Endothelial cell of umbilical vein (primary cell): ENCODE data around the gene TF. TPM values are rescaled to one million over a fixed set of nuclear protein-coding genes. Genes with fewer than 3 reads are reported as not detected.

Experiments
- BruUV-seq: library from RNA; stranded (reverse); fragments of 400-500 nt; replicated peaks from 2 replicates; lab custom pipeline; 2021; lab: Mats Ljungman, UMichigan
- CTCF ChIA-PET: fragments of 300-600, 350-600 bp; sonication (Branson Sonifier 250); formaldehyde crosslinking; loops from one replicate; lab custom pipeline; 2021; ENCODE audit warnings: antibody characterized with exemption, inconsistent platforms; lab: Charles Lee
- POLR2A ChIA-PET: fragments of 300-600, 350-600 bp; sonication (Branson Sonifier 250); formaldehyde crosslinking; loops from one replicate; lab custom pipeline; 2021; ENCODE audit warnings: antibody characterized with exemption, inconsistent platforms; lab: Charles Lee
- DNase-seq: peaks from one replicate; pipeline ENCODE4 v3.0.0-alpha.2; 2011; ENCODE audit warnings: low read depth, low spot score
- FAIRE-seq: peaks from 2 replicates; lab custom pipeline; 2011; peaks lifted over from hg19 to GRCh38; lab: Jason Lieb, UNC
- H2AFZ ChIP-seq: 2 replicates; pipeline ENCODE4 v1.6.0; 2012; ENCODE audit warnings: low read depth, low read length, control low read depth, inconsistent platforms
- H3K27ac ChIP-seq: 2 replicates; pipeline ENCODE4 v1.5.1; 2011; ENCODE audit warnings: low read depth, mild to moderate bottlenecking, control low read depth, low read length, moderate library complexity; ENCODE audit not compliant: insufficient read depth
- H3K27me3 ChIP-seq, 2 experiments: 2 replicates each; pipeline versions ENCODE4 v1.6.0 to v1.6.1; 2011; ENCODE audit warnings: low read length in 2 of 2, mixed read lengths in 1 of 2; ENCODE audit not compliant: control insufficient read depth in 2 of 2, insufficient read depth in 2 of 2
- H3K36me3 ChIP-seq, 2 experiments: 2 replicates in 1 of 2; 3 replicates in 1 of 2; pipeline ENCODE4 v1.5.1; 2011; ENCODE audit warnings: low read length in 2 of 2, mild to moderate bottlenecking in 1 of 2, moderate library complexity in 1 of 2; ENCODE audit not compliant: control insufficient read depth in 2 of 2, insufficient read depth in 2 of 2; ENCODE audit errors: extremely low read depth in 1 of 2
- H3K4me1 ChIP-seq: 3 replicates; pipeline ENCODE4 v1.5.1; 2011; ENCODE audit warnings: mild to moderate bottlenecking, low read length; ENCODE audit not compliant: control insufficient read depth, insufficient read depth; ENCODE audit errors: extremely low read depth
- H3K4me2 ChIP-seq: 2 replicates; pipeline ENCODE4 v1.6.1; 2011; ENCODE audit warnings: low read length, control low read depth, mixed read lengths; ENCODE audit not compliant: insufficient read depth
- H3K4me3 ChIP-seq, 3 experiments: fragments of 200-600 bp in 1 of 3; sonication (generic), shearing (Covaris generic) in 1 of 3; replicated peaks in 1 of 3; 2 replicates each; pipeline ENCODE4 v1.5.1; 2011 to 2016; ENCODE audit warnings: control low read depth in 3 of 3, low read length in 3 of 3, mild to moderate bottlenecking in 2 of 3, inconsistent platforms in 1 of 3, low read depth in 1 of 3, moderate library complexity in 1 of 3; ENCODE audit not compliant: insufficient read depth in 1 of 3
- H3K79me2 ChIP-seq: 2 replicates; pipeline ENCODE4 v1.6.0; 2012; ENCODE audit warnings: low read length, inconsistent platforms; ENCODE audit not compliant: control insufficient read depth, insufficient read depth
- H3K9ac ChIP-seq: replicated peaks from 2 replicates; pipeline ENCODE3; 2011; ENCODE audit warnings: low read length, control low read depth; ENCODE audit not compliant: insufficient read depth; ENCODE audit errors: extremely low read depth
- H3K9me1 ChIP-seq: replicated peaks from 3 replicates; pipeline ENCODE4 v1.6.0; 2011; ENCODE audit warnings: mild to moderate bottlenecking, low read length; ENCODE audit not compliant: control insufficient read depth, insufficient read depth; ENCODE audit errors: extremely low read depth
- H3K9me3 ChIP-seq: replicated peaks from 2 replicates; pipeline ENCODE4 v1.5.1; 2012; ENCODE audit warnings: low read length, inconsistent platforms; ENCODE audit not compliant: control insufficient read depth, insufficient read depth
- H4K20me1 ChIP-seq: replicated peaks from 2 replicates; pipeline ENCODE3; 2011; ENCODE audit warnings: mild to moderate bottlenecking, low read length; ENCODE audit not compliant: control insufficient read depth, insufficient read depth; ENCODE audit errors: extremely low read depth
- EZH2 ChIP-seq: IDR thresholded peaks from 2 replicates; pipeline ENCODE4 v1.6.1; 2012; ENCODE audit warnings: borderline replicate concordance, low read depth, mild to moderate bottlenecking, moderate library complexity, low read length, inconsistent platforms; ENCODE audit not compliant: severe bottlenecking
- FOS ChIP-seq: IDR thresholded peaks from 2 replicates; pipeline ENCODE4 v1.6.1; 2011; ENCODE audit warnings: mild to moderate bottlenecking, low read length, moderate library complexity, borderline replicate concordance; ENCODE audit not compliant: insufficient read depth
- GATA2 ChIP-seq: IDR thresholded peaks from 2 replicates; pipeline ENCODE4 v1.7.0; 2011; ENCODE audit warnings: low read depth, mild to moderate bottlenecking, moderate library complexity, mixed read lengths, low read length; ENCODE audit not compliant: insufficient read length, insufficient read depth
- JUN ChIP-seq: IDR thresholded peaks from 2 replicates; pipeline ENCODE4 v1.6.1; 2011; ENCODE audit warnings: borderline replicate concordance, low read depth; ENCODE audit not compliant: insufficient read length, insufficient read depth
- MYC ChIP-seq: IDR thresholded peaks from one replicate; pipeline ENCODE4 v1.6.1; 2011; ENCODE audit warnings: mild to moderate bottlenecking, low read depth, low read length
- POLR2A ChIP-seq: IDR thresholded peaks from 2 replicates; pipeline ENCODE4 v1.6.1; 2012; ENCODE audit warnings: low read depth, mild to moderate bottlenecking, control low read depth, low read length
- POLR2AphosphoS5 ChIP-seq: IDR thresholded peaks from 2 replicates; pipeline ENCODE4 v1.6.1; 2012; ENCODE audit warnings: low read depth, mild to moderate bottlenecking, control low read depth, low read length, moderate library complexity; ENCODE audit not compliant: insufficient read depth
- dilution Hi-C: fragments of 300-500 bp; cut with MboI; formaldehyde crosslinking; loops from one replicate; pipeline ENCODE4 v1.15.0; 2019; ENCODE audit warnings: low sequenced_read_pairs; ENCODE audit not compliant: extremely low pct_ligation_motif_present
- intact Hi-C: fragments of 100-400 bp; cut with micrococcal nuclease; formaldehyde crosslinking; loops from one replicate; pipeline ENCODE4 v1.10.0; 2022
- polyA plus RNA-seq, 4 experiments: library from polyadenylated mRNA; depleted of rRNA in 3 of 4; stranded (reverse) in 3 of 4; unstranded in 1 of 4; fragments of >200 nt; gene quantifications; 2 replicates each; pipeline versions ENCODE4 v1.2.1 to v1.2.3, GENCODE V29; 2011 to 2012; ENCODE audit warnings: missing spikeins in 1 of 4
- total RNA-seq: library from RNA; stranded (reverse); gene quantifications from 2 replicates; pipeline ENCODE4 v1.2.3, GENCODE V29; 2021
- TF ChIP-seq, protein P1 (sequence below): IDR thresholded peaks from 2 replicates; pipeline ENCODE4 v1.6.1; 2011; ENCODE audit not compliant: insufficient read depth, insufficient read length
- TF ChIP-seq, protein P2 (sequence below), 2 donors: IDR thresholded peaks; 1 replicate in 1 of 2; 2 replicates in 1 of 2; pipeline ENCODE4 v1.5.1; 2011; ENCODE audit warnings: low read length in 2 of 2, mild to moderate bottlenecking in 2 of 2, moderate library complexity in 2 of 2, control low read depth in 1 of 2, inconsistent platforms in 1 of 2, low read depth in 1 of 2; ENCODE audit not compliant: insufficient read depth in 1 of 2; ENCODE audit errors: extremely low read depth in 1 of 2

The TF gene
- total and polyA plus RNA-seq, 2 donors (not counting 3 experiments of a cell fraction or from before 2014, with no cell fraction given): 0.32 to 0.69 TPM

DNA sequence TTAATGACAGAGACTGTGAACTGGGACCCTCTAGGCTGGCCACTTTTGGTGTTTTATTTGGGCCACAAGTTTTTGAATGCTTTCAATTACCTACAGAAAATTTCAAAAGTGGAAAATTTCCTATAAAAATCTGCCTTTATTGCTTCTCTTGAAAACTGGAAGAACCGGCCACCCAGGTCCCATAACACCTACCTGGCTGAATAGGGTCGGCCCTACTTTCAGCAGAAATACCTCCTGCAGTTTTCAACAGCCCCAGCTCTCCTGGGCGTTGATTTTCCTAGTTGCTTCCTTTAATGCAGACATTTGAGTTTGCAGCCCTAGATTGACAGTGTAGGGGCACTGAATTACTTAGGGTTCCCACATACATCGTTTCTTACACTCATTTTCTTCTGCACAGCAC is 58.7 kb downstream of the TF start:
- H3K27ac ChIP-seq: no peak overlapping the region
- no peak overlapping the region for H3K4me3 ChIP-seq
- H3K27me3 ChIP-seq: peaks cover 3 to 9% of the 10 kb centered on the region in 2 experiments
- H3K9me1 ChIP-seq: no peaks in the 10 kb centered on the region
- no TSS peak for BruUV-seq
- dilution Hi-C loops (no loop called here), intact Hi-C loops (loop anchor here (2.0 to 10.0 kb wide), 5 partner anchors 233 to 1080 kb away; partner anchors contain the start of genes CDV3, NPHP3 and TMEM108)
- peak overlapping the region; percentile 63 for H2AFZ ChIP-seq
- peak overlapping the region; percentile 74 for H3K4me2 ChIP-seq
- no peak overlapping the region for H3K9ac ChIP-seq
- peaks cover 0 to 5% of the 10 kb centered on the region in 2 experiments for H3K36me3 ChIP-seq
- no peak for FAIRE-seq
- TF ChIP-seq GATA2: no peak
- no peak for TF ChIP-seq JUN
- no peak for TF ChIP-seq POLR2A
- no peak for TF ChIP-seq EZH2
- TF ChIP-seq FOS: no peak
- TF ChIP-seq POLR2AphosphoS5: no peak
- TF ChIP-seq, protein P1, sequence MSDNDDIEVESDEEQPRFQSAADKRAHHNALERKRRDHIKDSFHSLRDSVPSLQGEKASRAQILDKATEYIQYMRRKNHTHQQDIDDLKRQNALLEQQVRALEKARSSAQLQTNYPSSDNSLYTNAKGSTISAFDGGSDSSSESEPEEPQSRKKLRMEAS: no peak
- TF ChIP-seq MYC: no peak
- TF ChIP-seq, protein P2, sequence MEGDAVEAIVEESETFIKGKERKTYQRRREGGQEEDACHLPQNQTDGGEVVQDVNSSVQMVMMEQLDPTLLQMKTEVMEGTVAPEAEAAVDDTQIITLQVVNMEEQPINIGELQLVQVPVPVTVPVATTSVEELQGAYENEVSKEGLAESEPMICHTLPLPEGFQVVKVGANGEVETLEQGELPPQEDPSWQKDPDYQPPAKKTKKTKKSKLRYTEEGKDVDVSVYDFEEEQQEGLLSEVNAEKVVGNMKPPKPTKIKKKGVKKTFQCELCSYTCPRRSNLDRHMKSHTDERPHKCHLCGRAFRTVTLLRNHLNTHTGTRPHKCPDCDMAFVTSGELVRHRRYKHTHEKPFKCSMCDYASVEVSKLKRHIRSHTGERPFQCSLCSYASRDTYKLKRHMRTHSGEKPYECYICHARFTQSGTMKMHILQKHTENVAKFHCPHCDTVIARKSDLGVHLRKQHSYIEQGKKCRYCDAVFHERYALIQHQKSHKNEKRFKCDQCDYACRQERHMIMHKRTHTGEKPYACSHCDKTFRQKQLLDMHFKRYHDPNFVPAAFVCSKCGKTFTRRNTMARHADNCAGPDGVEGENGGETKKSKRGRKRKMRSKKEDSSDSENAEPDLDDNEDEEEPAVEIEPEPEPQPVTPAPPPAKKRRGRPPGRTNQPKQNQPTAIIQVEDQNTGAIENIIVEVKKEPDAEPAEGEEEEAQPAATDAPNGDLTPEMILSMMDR (IDR thresholded peaks at IDR 0.05; ENCODE audit: extremely low read depth in 1 of 2, insufficient read depth in 1 of 2, low read depth in 1 of 2, low read length in 2 of 2): no peak
- H3K4me1 ChIP-seq: peaks cover 6% of the 10 kb centered on the region
- H3K79me2 ChIP-seq: peaks cover 8% of the 10 kb centered on the region
- no peaks in the 10 kb centered on the region for H3K9me3 ChIP-seq
- DNase-seq: no peak
- ChIA-PET CTCF (interaction anchor here (1.3 kb wide), 1 partner anchor 12 kb away, joined by 3 read pairs; no protein-coding TSS in a partner anchor), POLR2A (no interaction called here)
- H4K20me1 ChIP-seq: no peaks in the 10 kb centered on the region
